Measurements from ENCODE around the gene EIF4G3. TPM values are rescaled to one million over a fixed set of nuclear protein-coding genes. Genes with fewer than 3 reads are reported as not detected.

EIF4G3 gene
- polyA plus RNA-seq, 1 of the 3 experiments (the other 2 are of a cell fraction) = 32.0 TPM

DNA sequence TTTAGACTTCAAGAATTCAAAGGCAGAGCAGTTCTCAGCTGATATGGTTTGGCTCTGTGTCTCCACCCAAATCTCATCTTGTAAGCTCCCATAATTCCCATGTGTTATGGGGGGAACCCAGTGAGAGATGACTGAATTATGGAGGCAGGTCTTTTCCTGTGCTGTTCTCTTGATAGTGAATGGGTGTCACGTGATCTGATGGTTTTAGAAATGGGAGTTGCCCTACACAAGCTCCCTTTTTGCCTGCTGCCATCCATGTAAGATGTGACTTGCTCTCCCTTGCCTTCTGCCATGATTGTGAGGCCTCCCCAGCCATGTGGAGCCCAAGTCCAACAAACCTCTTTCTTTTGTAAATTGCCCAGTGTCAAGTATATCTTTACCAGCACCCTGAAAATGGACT lies 146.5 kb downstream of the EIF4G3 start:
- Histone ChIP-seq H3K4me1 (ENCODE audit: control insufficient read depth in 1 of 2, insufficient read depth in 2 of 2, low read depth in 1 of 2, low read length in 1 of 2) (peaks cover 0 to 8% of the 10 kb centered on the region in 2 experiments; a peak in 2 of 4 replicates), H3K36me3 (replicated peaks in 1 of 2; ENCODE audit: control insufficient read depth in 1 of 2, insufficient read depth in 2 of 2, low read length in 1 of 2) (no peaks in the 10 kb centered on the region), H3K4me3 (ENCODE audit: low read depth in 2 of 2, low read length in 1 of 2) (no peak overlapping the region), H3K79me2 (ENCODE audit: insufficient read depth) (peaks cover 81% of the 10 kb centered on the region), H3K27me3 (ENCODE audit: insufficient read depth) (no peaks in the 10 kb centered on the region), H3F3A (replicated peaks; ENCODE audit: insufficient read depth) (peaks cover 9% of the 10 kb centered on the region), H3K27ac (ENCODE audit: low read depth in 2 of 2, low read length in 1 of 2) (no peak overlapping the region), H3K9ac (no peak overlapping the region), H3K4me2 (no peak overlapping the region), H3K9me3 (no peaks in the 10 kb centered on the region), H4K20me1 (ENCODE audit: insufficient read depth) (peaks cover 7% of the 10 kb centered on the region), H3K9me2 (no peaks in the 10 kb centered on the region), H2AFZ (ENCODE audit: low read depth) (no peak overlapping the region)
- no peak for TF ChIP-seq MEF2A (IDR thresholded peaks at IDR 0.05; ENCODE audit: borderline replicate concordance, low read depth)
- no peak for TF ChIP-seq JUND (IDR thresholded peaks at IDR 0.05)
- TF ChIP-seq MXI1 (IDR thresholded peaks at IDR 0.05; ENCODE audit: low read depth, low read length) = no peak
- TF ChIP-seq MAX (IDR thresholded peaks at IDR 0.05; ENCODE audit: low read depth) = no peak
- TF ChIP-seq ZBTB33 (IDR thresholded peaks at IDR 0.05; ENCODE audit: borderline replicate concordance, low read depth) = no peak
- TF ChIP-seq RFX5 (IDR thresholded peaks at IDR 0.05; ENCODE audit: low read length) = no peak
- no peak for TF ChIP-seq EP300 (IDR thresholded peaks at IDR 0.05; ENCODE audit: borderline replicate concordance in 1 of 2, low read depth in 1 of 2, low read length in 1 of 2)
- TF ChIP-seq, protein P1, sequence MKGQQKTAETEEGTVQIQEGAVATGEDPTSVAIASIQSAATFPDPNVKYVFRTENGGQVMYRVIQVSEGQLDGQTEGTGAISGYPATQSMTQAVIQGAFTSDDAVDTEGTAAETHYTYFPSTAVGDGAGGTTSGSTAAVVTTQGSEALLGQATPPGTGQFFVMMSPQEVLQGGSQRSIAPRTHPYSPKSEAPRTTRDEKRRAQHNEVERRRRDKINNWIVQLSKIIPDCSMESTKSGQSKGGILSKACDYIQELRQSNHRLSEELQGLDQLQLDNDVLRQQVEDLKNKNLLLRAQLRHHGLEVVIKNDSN (IDR thresholded peaks at IDR 0.05; ENCODE audit: borderline replicate concordance, low read depth) = no peak
- no peak for TF ChIP-seq SIN3A (IDR thresholded peaks at IDR 0.05; ENCODE audit: borderline replicate concordance, low read depth, low read length)
- TF ChIP-seq USF2 (IDR thresholded peaks at IDR 0.05; ENCODE audit: borderline replicate concordance, low read depth, low read length) = no peak
- TF ChIP-seq TAF1 (IDR thresholded peaks at IDR 0.05; ENCODE audit: borderline replicate concordance, low read depth, low read length) = no peak
- no peak for TF ChIP-seq EZH2phosphoT487 (IDR thresholded peaks at IDR 0.05; ENCODE audit: borderline replicate concordance, low read depth)
- no peak for DNase-seq
- 100% methylated on average over 1 of the region's 1 CpG for WGBS (ENCODE audit: low lambda C conversion rate)
- CTCF ChIA-PET = no interaction called here
- POLR2A ChIA-PET = no interaction called here
